IMR-90 (cell line): ENCODE measurements around the gene DCHS2. TPM values are rescaled to one million over a fixed set of nuclear protein-coding genes. Genes with fewer than 3 reads are reported as not detected.

Experiments
- ATAC-seq: fragments of 200-7000 bp; cut with Tn5 transposase; 2 replicates; pipeline ENCODE4 v1.9.1; 2020; ENCODE audit warnings: low read depth, mild to moderate bottlenecking, moderate library complexity
- BruUV-seq: library from RNA; stranded (reverse); fragments of 400-500 nt; replicated peaks from 2 replicates; lab custom pipeline; 2021; lab: Mats Ljungman, UMichigan
- CTCF ChIA-PET: fragments of 300-600 bp; formaldehyde crosslinking; extraction: SDS; loops from one replicate; lab custom pipeline; 2021; ENCODE audit warnings: antibody characterized with exemption; lab: Yijun Ruan, JAX
- POLR2A ChIA-PET: fragments of 300-600 bp; sonication (Branson Sonifier 250); formaldehyde crosslinking; loops from one replicate; lab custom pipeline; 2022; ENCODE audit warnings: antibody characterized with exemption; ENCODE audit not compliant: unreplicated experiment; lab: Charles Lee
- DNase-seq: peaks from one replicate; pipeline ENCODE4 v3.0.0; 2013
- H2AFZ ChIP-seq: replicated peaks from 2 replicates; pipeline ENCODE3; 2013; ENCODE audit warnings: low read length, mild to moderate bottlenecking; ENCODE audit not compliant: poor library complexity
- H2AK5ac ChIP-seq: 2 replicates; pipeline ENCODE4 v1.6.1; 2013; ENCODE audit warnings: low read depth, low read length, inconsistent platforms
- H2AK9ac ChIP-seq: replicated peaks from 2 replicates; pipeline ENCODE3; 2013; ENCODE audit warnings: mild to moderate bottlenecking, low read depth, low read length, moderate library complexity; ENCODE audit not compliant: poor library complexity
- H2BK120ac ChIP-seq: 2 replicates; pipeline ENCODE4 v1.6.1; 2013; ENCODE audit warnings: low read depth, low read length, inconsistent platforms
- H2BK15ac ChIP-seq: 3 replicates; pipeline ENCODE4 v1.6.1; 2013; ENCODE audit warnings: low read depth, low read length, inconsistent platforms
- H2BK20ac ChIP-seq: 2 replicates; pipeline ENCODE4 v1.6.1; 2013; ENCODE audit warnings: low read depth, mild to moderate bottlenecking, inconsistent platforms, low read length, moderate library complexity
- H2BK5ac ChIP-seq: 2 replicates; pipeline ENCODE4 v1.6.1; 2013; ENCODE audit warnings: mild to moderate bottlenecking, low read depth, low read length, inconsistent platforms; ENCODE audit not compliant: poor library complexity, severe bottlenecking
- H3K14ac ChIP-seq: replicated peaks from 2 replicates; pipeline ENCODE4 v1.6.1; 2013; ENCODE audit warnings: low read depth, low read length, inconsistent platforms
- H3K18ac ChIP-seq: 2 replicates; pipeline ENCODE4 v1.6.1; 2013; ENCODE audit warnings: low read depth, low read length, control low read depth
- H3K23ac ChIP-seq: 2 replicates; pipeline ENCODE4 v1.6.1; 2013; ENCODE audit warnings: low read depth, low read length, inconsistent platforms
- H3K27ac ChIP-seq: 2 replicates; pipeline ENCODE4 v1.5.1; 2013; ENCODE audit warnings: mild to moderate bottlenecking, control low read depth, low read length; ENCODE audit not compliant: insufficient read depth
- H3K27me3 ChIP-seq: 2 replicates; pipeline ENCODE4 v1.6.1; 2013; ENCODE audit warnings: low read length; ENCODE audit not compliant: control insufficient read depth, insufficient read depth
- H3K36me3 ChIP-seq: 2 replicates; pipeline ENCODE4 v1.6.1; 2013; ENCODE audit warnings: low read length, mixed read lengths; ENCODE audit not compliant: control insufficient read depth, insufficient read depth
- H3K4ac ChIP-seq: 2 replicates; pipeline ENCODE4 v1.6.1; 2013; ENCODE audit warnings: low read depth, low read length, inconsistent platforms
- H3K4me1 ChIP-seq: 2 replicates; pipeline ENCODE4 v1.6.1; 2013; ENCODE audit warnings: low read length, mixed read lengths; ENCODE audit not compliant: control insufficient read depth, insufficient read depth
- H3K4me2 ChIP-seq: 2 replicates; pipeline ENCODE4 v1.6.1; 2013; ENCODE audit warnings: low read depth, mild to moderate bottlenecking, control low read depth, low read length, moderate library complexity
- H3K4me3 ChIP-seq: 2 replicates; pipeline ENCODE4 v1.5.1; 2013; ENCODE audit warnings: low read depth, mild to moderate bottlenecking, control low read depth, low read length, moderate library complexity; ENCODE audit not compliant: insufficient read depth
- H3K56ac ChIP-seq: 2 replicates; pipeline ENCODE4 v1.6.1; 2013; ENCODE audit warnings: low read length, inconsistent platforms; ENCODE audit not compliant: insufficient read depth; ENCODE audit errors: extremely low read depth
- H3K79me1 ChIP-seq, 2 experiments: 2 replicates each; pipeline ENCODE4 v1.6.1; 2013; ENCODE audit warnings: low read length in 2 of 2, inconsistent platforms in 1 of 2, low read depth in 1 of 2
- H3K9ac ChIP-seq: 2 replicates; pipeline ENCODE4 v1.6.1; 2013; ENCODE audit warnings: low read depth, low read length, control low read depth
- H3K9me1 ChIP-seq: 2 replicates; pipeline ENCODE4 v1.6.1; 2013; ENCODE audit warnings: low read length, inconsistent platforms; ENCODE audit not compliant: insufficient read depth
- H3K9me3 ChIP-seq: 2 replicates; pipeline ENCODE4 v1.6.1; 2013; ENCODE audit warnings: low read length; ENCODE audit not compliant: control insufficient read depth, insufficient read depth
- H4K20me1 ChIP-seq: 2 replicates; pipeline ENCODE4 v1.6.1; 2013; ENCODE audit warnings: low read length, inconsistent platforms; ENCODE audit not compliant: insufficient read depth
- H4K5ac ChIP-seq: 2 replicates; pipeline ENCODE4 v1.6.1; 2013; ENCODE audit warnings: mild to moderate bottlenecking, low read depth, low read length, control low read depth
- H4K8ac ChIP-seq, 2 experiments: 2 replicates each; pipeline ENCODE4 v1.6.1; 2013; ENCODE audit warnings: low read depth in 2 of 2, low read length in 2 of 2, control low read depth in 1 of 2, inconsistent platforms in 1 of 2
- H4K91ac ChIP-seq: 2 replicates; pipeline ENCODE4 v1.6.1; 2013; ENCODE audit warnings: low read depth, low read length, inconsistent platforms; ENCODE audit not compliant: insufficient read depth
- CTCF ChIP-seq: conservative IDR thresholded peaks from 2 replicates; pipeline ENCODE4 v1.5.1; 2012; ENCODE audit warnings: mild to moderate bottlenecking, low read depth, low read length, improper control_type of control experiment
- ELK1 ChIP-seq: fragments of 150-350 bp; IDR thresholded peaks from 2 replicates; pipeline ENCODE4 v1.6.1; 2016; ENCODE audit warnings: low read depth, mild to moderate bottlenecking, low read length, moderate library complexity, borderline replicate concordance
- POLR2A ChIP-seq: IDR thresholded peaks from 2 replicates; pipeline ENCODE4 v1.6.1; 2012; ENCODE audit warnings: mild to moderate bottlenecking, low read depth, low read length
- WGBS, 2 experiments: methylation state at CpG; one replicate each; pipeline versions ENCODE4 v1.1.5 to v1.1.7; 2013; ENCODE audit warnings: missing lambda C conversion rate in 2 of 2; ENCODE audit not compliant: insufficient read length in 1 of 2; ENCODE audit errors: extremely low coverage in 2 of 2; 5-methylcytosine and 5-hydroxymethylcytosine counted together
- dilution Hi-C: fragments of 300-500 bp; cut with HindIII; formaldehyde crosslinking; loops from one replicate; pipeline ENCODE4 v1.14.3; 2018; ENCODE audit warnings: low sequenced_read_pairs; ENCODE audit not compliant: unreplicated experiment
- in situ Hi-C: fragments of 300-500 bp; cut with MboI; formaldehyde crosslinking; loops from 3 replicates; pipeline ENCODE4 v1.14.3; 2019; ENCODE audit warnings: low sequenced_read_pairs, inconsistent platforms, mixed read lengths
- intact Hi-C: fragments of 100-400 bp; cut with micrococcal nuclease; formaldehyde crosslinking; loops from 2 replicates; pipeline ENCODE4 v1.10.0; 2022
- polyA plus RNA-seq, 3 experiments: library from polyadenylated mRNA; depleted of rRNA; stranded (reverse); fragments of >200 nt; gene quantifications; 2 replicates each; pipeline ENCODE4 v1.2.3, GENCODE V29; 2012; ENCODE audit warnings: low replicate concordance in 1 of 3
- total RNA-seq: library from RNA; depleted of rRNA; stranded (reverse); fragments of >200 nt; gene quantifications from 2 replicates; pipeline ENCODE4 v1.2.3, GENCODE V29; 2012

The DCHS2 gene
- total and polyA plus RNA-seq, 2 of the 4 experiments (the other 2 are of a cell fraction), result not detected

- H2AFZ ChIP-seq, result no peak overlapping the region
- no peaks in the 10 kb centered on the region for H3K27me3 ChIP-seq
- H3K4me2 ChIP-seq, result no peak overlapping the region
- no peak overlapping the region for H2BK20ac ChIP-seq
- no TSS peak for BruUV-seq
- H2AK5ac ChIP-seq, result no peak overlapping the region
- H3K4ac ChIP-seq, result no peak overlapping the region
- TF ChIP-seq POLR2A (no peak), CTCF (no peak), ELK1 (no peak)
- H4K8ac ChIP-seq, result no peak overlapping the region
- H3K79me1 ChIP-seq, result no peaks in the 10 kb centered on the region
- no peak overlapping the region for H3K4me3 ChIP-seq
- no peaks in the 10 kb centered on the region for H3K9me3 ChIP-seq
- H2BK15ac ChIP-seq, result no peak overlapping the region
- dilution Hi-C loops (no loop called here), in situ Hi-C loops (no loop called here), intact Hi-C loops (no loop called here)
- no peak overlapping the region for H3K23ac ChIP-seq
- H4K91ac ChIP-seq, result no peak overlapping the region
- no peak overlapping the region for H3K27ac ChIP-seq
- H4K20me1 ChIP-seq, result no peaks in the 10 kb centered on the region
- H2BK120ac ChIP-seq, result no peak overlapping the region
- ChIA-PET CTCF (no interaction called here), POLR2A (no interaction called here)
- DNase-seq (no peak), ATAC-seq (no peak)
- no peak overlapping the region for H3K9ac ChIP-seq
- no peaks in the 10 kb centered on the region for H3K4me1 ChIP-seq
- H2BK5ac ChIP-seq, result no peak overlapping the region
- H3K56ac ChIP-seq, result no peak overlapping the region
- H3K18ac ChIP-seq, result no peak overlapping the region
- H3K14ac ChIP-seq, result no peak overlapping the region
- H3K36me3 ChIP-seq, result no peaks in the 10 kb centered on the region
- WGBS, 2 experiments, result 67 to 100% methylated on average over 1 to 2 of the region's 3 CpGs
- no peak overlapping the region for H4K5ac ChIP-seq
- H2AK9ac ChIP-seq, result no peak overlapping the region
- H3K9me1 ChIP-seq, result no peaks in the 10 kb centered on the region
Measured at GRCh38 chr4:154441982-154442381, 49.6 kb downstream of the DCHS2 start.
